NCI-H82 treated with DMSO at 0.1 percent for 48 hours (cell line): ENCODE data around the gene GMIP.
A peak's percentile ranks its signal among the peaks of the same experiment; 100 is the strongest.

Experiments
- DNase-seq: peaks from one replicate; lab custom pipeline; 2025; ENCODE audit not compliant: unreplicated experiment; lab: John Stamatoyannopoulos, UW

The GMIP gene

GRCh38 chr19:19636573-19637185, 6.8 kb downstream of the GMIP start:
- no peak for DNase-seq

- no peak for DNase-seq
These were observed 8.1 kb downstream of the GMIP start for GRCh38 chr19:19635313-19635702.

GRCh38 chr19:19634516-19635312, 8.7 kb downstream of the GMIP start:
- DNase-seq, result no peak

GRCh38 chr19:19633711-19634515, 9.5 kb downstream of the GMIP start:
- DNase-seq, result no peak

- no peak for DNase-seq
These were observed 10.8 kb downstream of the GMIP start for GRCh38 chr19:19632661-19633060.

GRCh38 chr19:19631346-19631745, 12.1 kb downstream of the GMIP start:
- DNase-seq, result no peak

GRCh38 chr19:19630426-19630825, 13.0 kb downstream of the GMIP start:
- DNase-seq, result no peak

- no peak for DNase-seq
These were observed 13.4 kb downstream of the GMIP start for GRCh38 chr19:19630062-19630414.

GRCh38 chr19:19628501-19629134, 14.8 kb downstream of the GMIP start:
- DNase-seq, result peak; percentile 64

GRCh38 chr19:19627621-19628500, 15.6 kb downstream of the GMIP start, which contains the start of gene LPAR2:
LPAR2 (minus strand) TSS chr19:19628220; CDS start chr19:19627275, 945 bp downstream.
- DNase-seq, result no peak

- no peak for DNase-seq
These were observed 16.7 kb downstream of the GMIP start for GRCh38 chr19:19626516-19627472.

GRCh38 chr19:19624032-19624570, 19.4 kb downstream of the GMIP start:
- DNase-seq, result no peak

GRCh38 chr19:19623383-19623782, 20.1 kb downstream of the GMIP start:
- no peak for DNase-seq

GRCh38 chr19:19619849-19620210, 23.6 kb downstream of the GMIP start:
- no peak for DNase-seq

- DNase-seq, result no peak
These were observed 24.1 kb downstream of the GMIP start for GRCh38 chr19:19619181-19619848.

GRCh38 chr19:19618219-19619051, 25.0 kb downstream of the GMIP start, which contains the start of gene PBX4:
PBX4 (minus strand) TSS chr19:19618687; CDS start chr19:19618629, 58 bp downstream.
- DNase-seq, result peak; percentile 98

GRCh38 chr19:19615086-19615485, 28.4 kb downstream of the GMIP start:
- no peak for DNase-seq
